WI38 (cell line): ENCODE data around the gene KRTAP4-5.
"Not testable (repeated sequence)": the region's sequence is repeated elsewhere in the genome, so short reads cannot be mapped to it uniquely, and the experiment has no call there.

Experiments
- H3K4me3 ChIP-seq: 2 replicates; pipeline ENCODE4 v1.5.1; 2011; ENCODE audit warnings: low read depth, mild to moderate bottlenecking, control low read depth, low read length
- CTCF ChIP-seq: IDR thresholded peaks from 2 replicates; pipeline ENCODE4 v1.5.1; 2012; ENCODE audit warnings: low read depth, mild to moderate bottlenecking, control low read depth, low read length

Gene KRTAP4-5

DNA sequence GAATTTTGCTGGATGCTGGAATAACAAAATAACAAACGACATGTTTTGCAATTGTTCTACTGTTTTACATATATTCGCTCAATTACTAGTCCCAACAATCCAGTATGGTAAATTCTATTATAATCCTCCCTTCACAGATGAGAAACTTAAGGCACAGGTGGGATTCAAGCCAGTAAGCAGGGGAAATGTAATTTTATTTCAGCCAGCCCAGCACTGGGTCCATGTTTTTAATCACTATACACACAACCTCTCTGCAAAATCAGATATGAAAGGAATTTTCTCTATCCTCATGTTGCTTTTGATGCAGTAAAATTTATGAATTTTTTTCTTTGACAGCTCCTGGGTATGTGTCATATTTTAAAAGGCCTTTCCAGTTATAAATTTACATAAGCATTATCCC, 4.4 kb downstream of the KRTAP4-5 start:
- H3K4me3 ChIP-seq: no peak overlapping the region
- no peak for TF ChIP-seq CTCF

- TF ChIP-seq CTCF: no peak
- no peak overlapping the region for H3K4me3 ChIP-seq
These were observed 4.8 kb downstream of the KRTAP4-5 start for GRCh38 chr17:41144846-41145245.

DNA sequence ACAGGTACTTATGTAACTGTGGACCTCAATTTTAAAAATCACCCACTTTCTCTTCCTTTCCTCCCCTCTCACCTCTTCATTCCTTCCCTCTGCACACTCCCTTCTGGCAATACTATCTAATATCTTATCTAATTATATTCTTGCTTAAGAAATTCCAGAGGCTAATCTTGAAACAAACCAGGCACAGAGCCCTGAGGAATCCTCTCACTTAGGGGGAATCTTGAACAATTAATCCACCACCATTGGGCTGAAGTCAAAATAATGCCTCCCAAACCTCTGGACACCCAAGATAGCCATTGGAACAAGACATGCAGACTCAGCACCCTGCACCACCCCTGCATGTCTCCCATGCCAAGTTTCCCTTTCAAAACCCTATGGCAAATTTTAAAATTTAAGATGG, 8.3 kb downstream of the KRTAP4-5 start:
- no peak for TF ChIP-seq CTCF

GRCh38 chr17:41140360-41141131, 9.1 kb downstream of the KRTAP4-5 start, which contains the start of gene KRTAP4-6:
KRTAP4-6 (minus strand) TSS chr17:41140544; CDS start chr17:41140487, 57 bp downstream.
- no peak within 1 kb of the TSS for H3K4me3 ChIP-seq
- no peak for TF ChIP-seq CTCF

More for the DNA sequence above, 8.3 kb downstream of the KRTAP4-5 start:
- no peak overlapping the region for H3K4me3 ChIP-seq

- not testable (repeated sequence) for H3K4me3 ChIP-seq
These were observed 9.8 kb downstream of the KRTAP4-5 start for GRCh38 chr17:41139865-41140264.

- TF ChIP-seq CTCF: no peak
- no peak overlapping the region for H3K4me3 ChIP-seq
These were observed 15.5 kb downstream of the KRTAP4-5 start for GRCh38 chr17:41133880-41134735.

GRCh38 chr17:41131979-41132378, 17.6 kb downstream of the KRTAP4-5 start:
- no peak overlapping the region for H3K4me3 ChIP-seq
- no peak for TF ChIP-seq CTCF
